GM19025 (cell line): Measurements from ENCODE around the gene PRMT5.
A peak's percentile ranks its signal among the peaks of the same experiment; 100 is the strongest.
"Not testable (repeated sequence)": the region's sequence is repeated elsewhere in the genome, so short reads cannot be mapped to it uniquely, and the experiment has no call there.

Experiments used
- ATAC-seq: cut with Tn5 transposase; IDR thresholded peaks from one replicate; pipeline ENCODE4 v1.9.1; 2021; ENCODE audit warnings: mild to moderate bottlenecking, low read depth, moderate library complexity; ENCODE audit not compliant: unreplicated experiment

Gene PRMT5

DNA sequence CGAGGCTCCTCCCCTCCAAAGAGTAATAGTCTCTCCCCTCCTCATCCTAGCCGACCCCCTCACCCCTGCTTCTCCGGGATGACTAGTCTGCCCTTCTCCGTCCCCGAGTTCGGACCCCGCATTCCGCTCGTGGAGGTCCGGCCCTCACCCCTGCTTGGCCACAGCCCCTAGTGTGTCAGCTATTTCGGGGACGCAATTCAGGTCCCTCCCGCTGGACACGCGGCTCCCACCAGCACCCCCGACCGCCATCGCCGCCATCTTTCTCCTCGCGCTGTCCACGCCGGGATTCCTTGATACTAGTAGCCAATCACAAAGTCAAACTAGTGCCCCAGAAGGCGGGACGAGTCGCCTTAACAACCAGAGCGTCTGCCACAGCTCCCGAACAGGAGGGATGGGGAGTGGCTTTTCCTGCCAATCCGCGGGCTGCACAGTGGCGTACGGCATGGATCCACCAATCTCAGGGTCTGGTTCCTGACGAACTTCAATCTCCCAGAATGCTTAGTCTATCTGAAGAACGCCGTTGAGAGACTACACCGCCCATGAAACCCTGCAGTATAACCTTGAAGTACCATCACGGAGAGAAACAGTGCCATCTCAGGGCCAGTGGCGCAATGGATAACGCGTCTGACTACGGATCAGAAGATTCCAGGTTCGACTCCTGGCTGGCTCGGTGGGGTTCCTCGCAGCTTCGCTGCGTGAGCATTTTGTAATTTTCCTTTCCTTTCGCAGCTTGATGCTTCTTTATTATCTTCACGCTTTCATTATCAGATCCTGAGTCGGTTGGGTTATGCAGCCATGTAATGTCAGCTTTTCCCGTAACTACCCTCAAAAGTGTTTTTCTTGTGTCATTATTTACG, at the start of gene PRMT5:
TSS of gene PRMT5 (minus strand) at position 273 of the 857 bp plus-strand sequence. CDS start at position 258, 15 bp downstream.
- peak; percentile 91 for ATAC-seq

DNA sequence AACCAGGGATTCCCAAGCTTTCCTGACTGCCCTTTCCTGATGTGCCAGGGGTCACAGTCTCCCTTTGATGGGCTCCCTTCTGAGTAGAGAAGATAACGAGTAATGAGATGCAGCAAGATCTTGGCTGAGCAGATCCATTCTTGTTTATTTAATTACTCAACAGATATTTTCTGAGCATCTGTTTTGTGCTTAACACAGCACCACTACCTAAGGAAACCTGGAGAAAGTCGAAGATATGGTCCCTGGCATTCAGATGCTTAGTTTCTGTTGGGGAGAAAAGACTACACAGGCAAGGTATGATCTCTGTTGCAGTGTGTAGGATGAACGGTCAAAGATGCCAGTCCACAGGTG, 49.3 kb upstream of the PRMT5 start:
- no peak for ATAC-seq

GRCh38 chr14:22977684-22978486, 48.7 kb upstream of the PRMT5 start:
- no peak for ATAC-seq

DNA sequence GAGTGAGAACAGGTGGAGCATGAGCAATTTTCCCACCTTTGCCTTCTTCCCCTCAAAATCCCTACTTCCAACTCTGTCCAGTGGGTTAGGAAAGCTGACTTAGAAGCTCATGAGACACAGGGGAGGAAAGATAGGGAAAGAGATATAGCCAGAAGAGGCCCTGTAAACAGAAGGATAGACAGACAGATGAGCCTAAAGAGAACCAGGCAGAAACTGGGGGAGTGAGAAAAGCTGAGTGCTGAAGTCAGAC, 48.2 kb upstream of the PRMT5 start:
- no peak for ATAC-seq

DNA sequence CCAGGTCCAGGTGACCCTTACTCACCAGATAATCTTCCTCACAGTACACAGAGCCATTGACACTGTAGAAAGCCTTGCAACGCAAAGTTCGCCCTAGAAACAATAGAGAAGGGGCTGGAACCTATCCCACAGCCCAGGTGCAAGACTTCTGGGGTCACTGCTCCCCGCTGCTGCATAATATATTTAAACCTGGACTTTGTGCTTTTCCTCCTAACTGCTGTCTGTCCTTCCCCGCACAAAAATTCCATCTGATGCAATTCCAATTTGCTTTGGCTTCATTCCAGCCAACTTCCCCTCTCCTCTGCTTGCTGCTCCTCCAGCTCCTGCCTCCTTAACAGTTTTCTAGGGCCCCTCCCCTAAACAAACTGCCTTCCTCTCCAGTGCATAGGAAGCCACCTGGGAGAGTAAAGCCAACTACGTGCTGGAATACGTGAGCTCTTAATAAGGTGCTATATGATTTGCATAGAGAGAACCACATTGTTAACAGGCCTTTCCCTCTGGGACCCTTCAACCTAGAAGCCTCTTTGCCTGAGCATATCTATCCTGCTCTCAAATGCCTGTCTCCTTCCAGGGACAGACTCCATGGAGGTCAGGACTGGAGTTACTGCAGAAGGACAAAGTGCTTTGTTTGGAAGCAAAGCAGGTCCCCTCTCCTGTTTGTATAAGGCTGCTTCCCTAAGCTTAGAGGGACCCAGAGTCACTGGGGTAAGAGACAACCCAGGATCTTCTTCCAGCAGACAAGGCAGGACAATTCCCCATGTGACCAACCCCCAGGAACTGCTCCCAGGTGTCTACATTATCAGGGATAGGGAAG, 47.7 kb upstream of the PRMT5 start:
- no peak for ATAC-seq

DNA sequence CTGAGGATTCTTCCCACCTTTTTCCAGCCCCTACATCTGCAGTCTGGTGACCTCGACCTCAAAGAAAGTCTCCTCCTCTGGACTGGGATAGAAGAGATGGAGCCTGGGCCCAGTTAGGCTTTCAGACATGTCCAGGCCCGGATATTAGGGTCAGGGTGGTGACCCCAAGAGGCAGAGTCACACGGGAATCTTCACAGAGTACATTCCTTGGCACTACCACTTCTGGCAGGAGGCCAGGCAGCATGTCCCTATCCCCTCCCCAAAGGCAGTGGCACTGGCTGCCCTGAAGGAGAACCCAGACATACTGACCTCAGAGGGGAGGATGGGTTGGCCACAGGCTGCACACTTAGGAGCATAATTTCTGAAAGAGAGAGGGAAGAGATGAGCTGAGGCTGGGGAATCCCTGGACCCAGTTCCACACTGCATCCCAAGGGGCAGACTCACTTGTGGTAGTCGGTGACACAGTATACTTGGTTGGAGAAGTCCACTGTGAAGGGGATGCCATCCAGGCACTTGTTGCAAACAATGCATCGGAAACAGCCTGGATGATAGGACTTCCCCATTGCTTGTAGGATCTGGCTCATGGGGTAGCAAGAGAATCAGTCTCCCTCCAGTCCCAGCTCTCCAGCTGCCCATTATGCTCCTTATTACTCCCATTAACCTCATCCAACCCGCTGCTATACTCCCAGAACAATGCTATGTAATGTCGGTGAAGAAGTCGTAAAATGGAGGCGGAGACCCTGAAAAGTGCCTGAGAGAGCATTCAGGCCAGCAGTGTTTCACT, 45.5 kb upstream of the PRMT5 start:
- ATAC-seq: no peak

DNA sequence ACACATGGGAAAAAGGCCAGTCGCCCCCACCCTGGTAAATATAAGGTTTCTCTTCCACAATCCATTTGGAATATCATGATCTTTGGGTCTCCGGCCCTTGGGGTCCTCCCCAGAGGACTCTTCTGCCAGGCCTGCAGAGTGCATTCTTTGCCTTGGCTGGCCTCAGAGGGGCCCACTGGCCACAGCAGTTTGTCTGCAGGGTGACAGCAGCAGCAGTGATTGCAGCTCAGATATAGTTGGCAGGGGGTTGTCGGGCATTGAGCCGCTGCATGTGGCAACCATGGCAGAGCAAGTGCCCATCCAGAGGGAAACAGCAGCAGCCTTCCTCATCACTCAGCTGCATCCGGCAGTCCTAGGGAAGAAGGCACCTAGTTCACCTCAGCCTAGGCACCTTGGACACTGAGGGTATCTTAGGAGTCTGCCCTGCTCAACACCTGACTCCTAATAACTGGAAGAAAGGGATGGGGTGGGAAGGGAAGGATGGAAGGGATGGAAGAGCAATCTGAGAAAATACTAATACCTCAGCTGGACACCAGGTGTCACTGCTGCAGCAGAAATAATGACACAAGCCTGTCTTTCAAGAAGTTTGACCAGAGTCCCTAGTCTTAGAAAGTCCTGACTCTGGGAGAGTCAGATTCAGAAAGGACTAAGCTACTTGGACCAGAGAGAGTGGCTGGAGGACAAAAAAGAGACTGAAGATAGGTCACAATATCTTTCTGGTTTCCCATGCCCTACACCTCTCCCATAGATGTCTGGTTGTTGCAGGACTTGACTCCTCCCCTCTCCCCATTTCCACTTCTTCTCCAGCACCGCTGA, 44.2 kb upstream of the PRMT5 start:
- ATAC-seq: no peak

DNA sequence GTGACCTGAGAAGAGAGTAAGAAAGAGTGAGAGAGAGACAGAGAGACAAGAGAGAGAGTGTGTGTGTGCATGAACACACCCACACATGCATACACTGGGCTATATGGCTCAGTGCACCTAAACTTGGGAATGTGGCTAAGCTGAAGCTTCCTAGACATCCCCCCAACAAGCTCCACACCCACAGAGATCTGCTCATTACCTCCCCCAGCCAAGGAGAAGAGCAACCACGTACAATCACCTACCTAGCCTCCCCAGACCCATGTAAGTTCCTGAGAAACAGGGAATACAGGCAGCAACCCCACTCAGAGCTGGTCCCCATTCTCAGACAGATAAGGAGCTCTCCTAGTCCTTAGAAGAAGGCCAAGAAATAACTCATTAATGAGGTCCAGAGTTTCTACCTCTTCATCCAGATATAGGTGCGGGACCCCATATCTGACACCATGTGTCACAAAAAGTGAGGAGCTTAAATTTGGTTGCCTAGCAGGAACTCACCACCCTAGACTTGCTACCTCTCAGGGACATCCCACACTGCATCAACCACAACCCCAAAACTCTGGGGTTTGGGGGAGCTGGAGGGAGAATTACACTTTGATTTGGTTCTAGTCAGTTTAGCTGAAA, 43.2 kb upstream of the PRMT5 start:
- ATAC-seq: no peak

DNA sequence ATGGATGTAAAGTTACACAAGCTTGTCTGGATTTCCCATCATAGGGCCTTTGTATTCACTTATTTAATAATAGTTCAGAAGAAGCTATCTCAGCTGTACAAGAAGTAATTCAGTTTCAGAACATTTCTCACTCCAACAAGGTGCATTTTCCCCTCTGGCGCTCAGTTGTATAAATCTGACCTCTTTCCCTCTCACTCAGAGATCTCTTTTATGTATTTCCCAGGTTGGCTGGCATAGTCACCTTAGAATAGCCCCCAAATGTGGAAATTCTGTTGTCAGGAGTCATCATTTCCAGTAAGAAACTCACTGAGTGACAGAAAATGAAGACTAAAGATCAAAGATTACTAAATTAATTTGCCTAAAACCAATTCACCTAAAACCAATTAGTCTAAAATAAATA, 42.0 kb upstream of the PRMT5 start:
- ATAC-seq: no peak

- ATAC-seq: no peak
These were observed 37.6 kb upstream of the PRMT5 start for GRCh38 chr14:22966783-22967269.

DNA sequence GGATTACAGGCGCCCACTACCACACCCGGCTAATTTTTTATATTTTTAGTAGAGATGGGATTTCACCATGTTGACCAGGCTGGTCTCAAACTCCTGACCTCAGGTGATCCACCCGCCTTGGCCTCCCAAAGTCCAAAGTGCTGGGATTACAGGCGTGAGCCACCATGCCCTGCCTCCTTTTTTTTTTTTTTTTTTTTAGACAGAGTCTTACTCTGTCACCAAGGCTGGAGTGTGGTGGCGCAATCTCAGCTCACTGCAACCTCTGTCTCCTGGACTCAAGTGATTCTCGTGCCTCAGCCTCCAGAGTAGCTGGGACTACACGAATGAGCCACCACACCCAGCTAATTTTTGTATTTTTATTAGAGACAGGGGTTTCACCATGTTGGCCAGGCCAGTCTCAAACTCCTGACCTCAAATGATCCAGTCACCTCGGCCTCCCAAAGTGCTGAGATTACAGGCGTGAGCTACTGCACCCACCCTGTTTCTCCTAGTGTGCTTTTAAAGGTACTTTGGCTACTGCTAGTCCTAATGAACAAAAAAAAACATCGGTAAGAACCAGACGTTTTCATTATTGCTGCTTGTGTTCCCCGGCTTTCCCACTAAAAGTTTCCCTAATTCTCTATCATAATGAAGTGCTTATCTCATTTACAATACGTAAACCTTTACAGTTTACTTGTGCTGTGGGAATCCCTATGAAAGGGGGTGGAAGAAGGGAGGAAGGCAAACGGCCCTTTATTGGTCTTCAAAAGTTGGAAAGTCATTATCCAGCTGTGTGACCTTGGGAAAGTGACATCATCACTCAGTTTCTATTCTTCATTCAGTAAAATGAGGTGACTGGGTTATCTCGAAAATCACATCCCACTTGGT, 37.0 kb upstream of the PRMT5 start:
- not testable (repeated sequence) for ATAC-seq

DNA sequence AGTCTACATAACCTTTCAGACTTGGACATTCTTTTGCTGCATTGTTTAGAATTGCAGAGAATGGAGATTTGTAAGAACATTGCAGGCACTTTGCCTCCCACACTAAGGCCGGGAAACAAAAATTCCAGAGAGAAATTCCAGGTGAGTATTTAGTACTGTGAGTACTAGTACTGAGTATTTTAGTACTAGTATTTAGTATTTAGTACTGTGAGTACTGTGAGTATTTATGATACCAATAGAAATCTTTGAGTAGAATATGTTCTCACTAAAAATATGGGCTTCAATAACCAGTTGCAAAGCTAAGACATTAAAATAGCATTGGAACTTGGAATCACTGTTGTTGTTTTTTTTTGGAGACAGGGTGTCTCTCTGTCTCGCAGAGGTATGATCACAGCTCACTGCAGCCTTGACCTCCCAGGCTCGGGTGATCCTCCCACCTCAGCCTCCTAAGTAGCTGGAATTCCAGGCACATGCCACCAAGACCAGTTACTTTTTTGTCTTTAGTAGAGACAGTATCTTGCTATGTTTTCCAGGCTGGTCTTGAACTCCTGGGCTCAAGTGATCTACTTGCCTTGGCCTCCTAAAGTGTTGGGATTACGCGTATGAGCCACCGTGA, 33.0 kb upstream of the PRMT5 start:
- ATAC-seq: no peak

DNA sequence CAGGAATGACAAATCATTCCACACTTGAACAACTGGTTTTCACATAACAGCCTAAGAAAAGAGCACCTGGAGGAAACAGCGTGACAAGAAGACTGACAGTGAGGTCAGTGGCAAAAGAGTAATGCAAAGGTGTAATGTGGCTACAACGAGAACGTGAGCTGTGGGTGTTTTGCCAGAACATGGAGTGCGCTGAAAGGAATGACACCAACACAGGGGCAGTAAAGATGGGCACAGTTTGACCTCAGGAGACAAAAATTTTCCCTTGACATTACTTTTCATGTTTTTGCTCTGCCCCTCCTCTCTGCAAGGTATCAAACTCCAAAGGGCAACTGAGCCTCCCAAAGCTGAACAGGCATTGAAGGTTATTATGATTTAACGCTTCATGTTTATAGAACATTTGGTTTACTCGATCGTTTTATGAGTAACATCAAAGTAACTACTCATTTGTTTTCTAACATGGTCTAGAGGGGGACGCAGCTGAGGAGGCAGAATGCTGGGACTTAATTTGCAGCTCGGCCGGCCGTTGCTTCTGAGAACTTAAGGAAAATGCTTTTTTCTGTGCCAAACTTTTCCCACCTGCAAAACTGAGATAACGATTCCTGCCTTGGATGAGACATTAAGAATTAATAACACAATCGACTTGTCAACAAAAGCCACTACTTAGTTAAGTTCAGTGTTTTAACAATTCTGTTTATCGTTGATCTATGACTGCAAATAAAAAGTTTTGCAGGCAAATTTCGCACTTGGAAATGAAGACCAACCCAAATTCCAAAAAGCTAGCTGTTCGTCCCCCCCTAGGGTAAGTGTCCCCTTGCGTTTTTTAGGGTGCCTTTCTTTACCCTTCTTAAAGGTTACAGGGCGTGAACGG, 26.8 kb upstream of the PRMT5 start:
- ATAC-seq: no peak

- no peak for ATAC-seq
These were observed 23.2 kb upstream of the PRMT5 start for GRCh38 chr14:22952418-22952817.

GRCh38 chr14:22951795-22952194, 22.6 kb upstream of the PRMT5 start:
- ATAC-seq: not testable (repeated sequence)

- no peak for ATAC-seq
These were observed 16.5 kb upstream of the PRMT5 start for GRCh38 chr14:22945642-22946041.

- ATAC-seq: no peak
These were observed 10.5 kb upstream of the PRMT5 start for GRCh38 chr14:22939684-22940083.
